Tibial artery (tissue), 4 donors: Measurements from ENCODE around the gene BMPER.

Source experiments
- DNase-seq, 2 donors: peaks; one replicate each; pipeline ENCODE4 v3.0.0-alpha.2; 2019
- H3K27ac ChIP-seq, 2 donors: fragments of 200-600 bp; sonication (generic) in 1 of 2; 1 replicate in 1 of 2; 2 replicates in 1 of 2; pipeline ENCODE4 v1.5.1; 2018 to 2019; ENCODE audit warnings: mild to moderate bottlenecking in 1 of 2
- H3K27me3 ChIP-seq, 2 donors: fragments of 200-600 bp; sonication (generic) in 1 of 2; one replicate each; pipeline versions ENCODE4 v1.5.1 to v1.6.0; 2016 to 2019
- H3K36me3 ChIP-seq, 3 donors: fragments of 200-600 bp; sonication (generic) in 2 of 3; one replicate each; pipeline ENCODE4 v1.5.1; 2016 to 2019; ENCODE audit warnings: mild to moderate bottlenecking in 2 of 3
- H3K4me1 ChIP-seq, 4 donors: fragments of 200-600 bp; sonication (generic) in 2 of 4; 1 replicate in 3 of 4; 2 replicates in 1 of 4; pipeline ENCODE4 v1.5.1; 2016 to 2019
- H3K4me3 ChIP-seq, 2 donors: fragments of 200-600 bp; sonication (generic) in 1 of 2; 1 replicate in 1 of 2; 2 replicates in 1 of 2; pipeline ENCODE4 v1.5.1; 2018 to 2019; ENCODE audit warnings: mild to moderate bottlenecking in 2 of 2
- H3K9me3 ChIP-seq, 3 donors: fragments of 200-600 bp; sonication (generic) in 1 of 3; one replicate each; pipeline ENCODE4 v1.5.1; 2016 to 2019
- intact Hi-C: fragments of 100-400 bp; cut with DNase I; formaldehyde crosslinking; loops from one replicate; pipeline ENCODE4 v1.15.0; 2023; ENCODE audit warnings: low total_unique reads
- TF ChIP-seq, protein P1 (sequence below), 2 experiments: fragments of 200-600 bp in 1 of 2; fragments of 450-650 bp in 1 of 2; IDR thresholded peaks; one replicate each; pipeline ENCODE4 v1.5.1; 2017 to 2019; ENCODE audit warnings: antibody characterized with exemption in 2 of 2, mild to moderate bottlenecking in 1 of 2, moderate library complexity in 1 of 2

BMPER gene

DNA sequence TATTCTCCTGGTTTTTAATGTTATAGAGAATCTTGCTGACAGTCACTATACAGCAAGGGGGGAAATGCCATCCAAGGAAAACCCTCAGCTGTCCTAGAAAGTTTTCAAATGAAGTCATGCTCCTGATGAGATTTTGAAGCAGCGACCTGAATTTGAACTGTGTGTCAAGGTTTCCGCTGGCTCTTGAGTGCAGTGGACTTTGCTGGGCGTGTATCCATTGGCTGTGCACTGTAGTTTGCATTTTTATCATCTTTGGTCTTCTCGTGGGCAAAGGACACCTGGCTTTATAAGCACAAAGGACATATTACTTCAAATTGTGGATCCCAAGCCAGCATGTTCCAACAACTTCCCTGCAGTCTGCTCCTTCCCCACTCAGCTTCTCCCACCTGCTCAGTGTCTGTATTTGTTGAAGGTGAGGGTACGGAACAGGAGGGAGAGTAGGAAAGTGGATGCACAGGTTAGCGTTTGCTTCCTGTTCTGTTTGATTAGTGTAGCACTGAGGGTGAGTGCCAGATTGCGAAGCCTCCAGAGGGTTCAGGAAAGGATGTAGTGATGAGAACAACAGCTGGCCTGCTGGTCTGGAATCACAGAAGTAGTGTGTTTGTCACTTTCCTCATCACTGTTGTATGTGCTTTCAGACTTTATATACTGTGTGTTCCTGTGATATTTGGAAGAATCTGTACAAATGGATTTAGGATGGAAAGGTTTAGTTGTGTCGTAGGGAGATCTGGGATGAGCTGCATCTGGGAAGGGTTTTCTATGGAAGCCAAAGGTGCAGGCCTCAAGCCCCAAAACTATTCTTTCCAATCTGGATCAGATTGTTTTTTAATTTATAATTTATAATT, 204.8 kb downstream of the BMPER start:
- TF ChIP-seq, protein P1, sequence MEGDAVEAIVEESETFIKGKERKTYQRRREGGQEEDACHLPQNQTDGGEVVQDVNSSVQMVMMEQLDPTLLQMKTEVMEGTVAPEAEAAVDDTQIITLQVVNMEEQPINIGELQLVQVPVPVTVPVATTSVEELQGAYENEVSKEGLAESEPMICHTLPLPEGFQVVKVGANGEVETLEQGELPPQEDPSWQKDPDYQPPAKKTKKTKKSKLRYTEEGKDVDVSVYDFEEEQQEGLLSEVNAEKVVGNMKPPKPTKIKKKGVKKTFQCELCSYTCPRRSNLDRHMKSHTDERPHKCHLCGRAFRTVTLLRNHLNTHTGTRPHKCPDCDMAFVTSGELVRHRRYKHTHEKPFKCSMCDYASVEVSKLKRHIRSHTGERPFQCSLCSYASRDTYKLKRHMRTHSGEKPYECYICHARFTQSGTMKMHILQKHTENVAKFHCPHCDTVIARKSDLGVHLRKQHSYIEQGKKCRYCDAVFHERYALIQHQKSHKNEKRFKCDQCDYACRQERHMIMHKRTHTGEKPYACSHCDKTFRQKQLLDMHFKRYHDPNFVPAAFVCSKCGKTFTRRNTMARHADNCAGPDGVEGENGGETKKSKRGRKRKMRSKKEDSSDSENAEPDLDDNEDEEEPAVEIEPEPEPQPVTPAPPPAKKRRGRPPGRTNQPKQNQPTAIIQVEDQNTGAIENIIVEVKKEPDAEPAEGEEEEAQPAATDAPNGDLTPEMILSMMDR (IDR thresholded peaks at IDR 0.05), result no peak
- Histone ChIP-seq H3K4me1 (peaks cover 0 to 8% (median 0%) of the 10 kb centered on the region in 4 donors), H3K27ac (no peak overlapping the region), H3K27me3 (no peaks in the 10 kb centered on the region), H3K4me3 (no peak overlapping the region), H3K9me3 (no peaks in the 10 kb centered on the region), H3K36me3 (no peaks in the 10 kb centered on the region)
- no peak for DNase-seq
- intact Hi-C loops, result no loop called here

DNA sequence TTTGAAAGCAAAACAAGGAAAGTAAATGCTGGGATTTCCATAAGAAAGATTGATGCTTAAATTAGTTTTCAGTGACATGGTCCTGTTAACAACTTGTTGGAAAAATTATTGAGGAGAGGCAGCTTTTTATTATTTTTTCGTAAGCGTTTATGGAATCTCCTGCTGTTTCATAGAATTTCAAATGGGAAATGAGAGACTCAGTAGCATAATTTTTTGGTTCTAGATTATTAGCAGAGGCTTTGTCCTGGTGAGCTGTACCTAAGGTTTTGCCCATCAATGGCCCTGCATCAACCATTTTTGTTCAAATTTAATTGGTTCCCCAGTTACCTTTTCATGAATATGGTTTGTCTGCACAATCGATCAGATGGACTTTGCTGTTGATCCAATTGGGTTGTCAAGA, 205.7 kb downstream of the BMPER start:
- no peak overlapping the region for H3K4me3 ChIP-seq
- intact Hi-C loops, result no loop called here
- peaks cover 0 to 8% (median 0%) of the 10 kb centered on the region in 4 donors for H3K4me1 ChIP-seq
- H3K27me3 ChIP-seq, result no peaks in the 10 kb centered on the region
- H3K27ac ChIP-seq, result no peak overlapping the region
- DNase-seq, result no peak
- H3K36me3 ChIP-seq, result no peaks in the 10 kb centered on the region
- TF ChIP-seq, protein P1 (IDR thresholded peaks at IDR 0.05), result no peak
- H3K9me3 ChIP-seq, result peaks cover 0 to 3% (median 0%) of the 10 kb centered on the region in 3 donors

DNA sequence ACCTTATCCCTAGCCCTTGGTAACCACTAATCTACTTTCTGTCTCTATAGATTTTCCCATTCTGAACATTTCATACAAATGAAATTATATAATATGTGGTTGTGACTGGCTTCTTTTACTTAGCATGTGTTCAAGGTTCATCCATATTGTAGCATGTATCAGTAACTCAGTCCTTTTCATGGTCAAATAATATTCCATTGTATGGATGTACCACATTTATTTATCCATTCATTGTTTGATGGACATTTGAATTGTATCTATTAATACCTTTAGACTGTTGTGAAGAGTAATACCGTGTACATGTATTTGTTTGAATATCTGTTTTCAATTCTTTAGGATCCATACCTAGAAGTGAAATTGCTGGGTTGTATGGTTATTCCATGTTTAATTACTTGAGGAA, 210.2 kb downstream of the BMPER start:
- Histone ChIP-seq H3K4me3 (no peak overlapping the region), H3K36me3 (no peaks in the 10 kb centered on the region), H3K27ac (no peak overlapping the region), H3K27me3 (no peaks in the 10 kb centered on the region), H3K9me3 (peaks cover 0 to 3% (median 0%) of the 10 kb centered on the region in 3 donors), H3K4me1 (no peaks in the 10 kb centered on the region)
- intact Hi-C loops, result no loop called here
- TF ChIP-seq, protein P1 (IDR thresholded peaks at IDR 0.05), result no peak
- no peak for DNase-seq

DNA sequence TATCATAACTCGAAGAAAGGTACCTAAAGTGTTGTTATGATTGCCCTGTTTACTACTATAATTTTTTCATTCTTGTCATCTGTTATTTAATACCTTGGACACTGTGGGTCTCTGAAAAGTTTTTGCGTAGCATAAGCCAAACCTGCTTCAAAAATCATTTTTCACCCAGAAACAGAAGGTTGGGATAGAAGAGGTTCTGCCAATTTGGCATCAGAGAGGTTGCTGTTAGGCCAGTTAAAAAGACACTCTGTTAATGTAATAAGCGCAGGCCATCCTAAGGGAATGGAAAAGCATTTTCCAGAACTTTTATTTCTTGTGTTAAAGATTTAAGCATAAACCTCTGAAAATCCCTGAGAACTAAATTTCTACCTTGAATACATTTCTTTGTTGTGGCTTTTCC, 212.2 kb downstream of the BMPER start:
- Histone ChIP-seq H3K27ac (no peak overlapping the region), H3K4me3 (no peak overlapping the region), H3K27me3 (no peaks in the 10 kb centered on the region), H3K36me3 (no peaks in the 10 kb centered on the region), H3K4me1 (no peaks in the 10 kb centered on the region), H3K9me3 (peaks cover 0 to 3% (median 0%) of the 10 kb centered on the region in 3 donors)
- intact Hi-C loops, result no loop called here
- TF ChIP-seq, protein P1 (IDR thresholded peaks at IDR 0.05), result no peak
- no peak for DNase-seq

DNA sequence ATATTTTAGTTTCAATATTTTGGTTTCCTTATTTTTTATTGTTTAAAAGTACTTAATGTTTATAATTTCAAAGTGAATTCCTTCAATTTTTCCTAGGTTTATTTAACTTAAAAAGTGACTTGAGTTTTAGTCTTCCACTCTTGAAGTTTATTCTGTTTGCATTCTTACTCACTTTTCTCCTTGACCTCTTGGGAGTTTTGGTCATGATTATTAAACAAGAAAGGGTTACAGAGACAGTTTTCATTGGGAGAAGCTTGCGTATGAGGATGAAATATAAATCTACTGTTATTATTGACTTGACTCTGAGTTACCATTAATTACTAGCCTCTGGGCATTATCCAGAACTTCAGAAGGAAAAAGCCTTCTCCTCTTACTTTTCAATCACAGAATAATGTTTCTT, 216.0 kb downstream of the BMPER start:
- TF ChIP-seq, protein P1 (IDR thresholded peaks at IDR 0.05), result no peak
- Histone ChIP-seq H3K4me1 (no peaks in the 10 kb centered on the region), H3K27me3 (no peaks in the 10 kb centered on the region), H3K27ac (no peak overlapping the region), H3K9me3 (peaks cover 0 to 16% (median 0%) of the 10 kb centered on the region in 3 donors), H3K4me3 (no peak overlapping the region), H3K36me3 (no peaks in the 10 kb centered on the region)
- DNase-seq, result no peak
- intact Hi-C loops, result no loop called here
